ENCODE results near the gene OR2AE1. TPM values are rescaled to one million over a fixed set of nuclear protein-coding genes. Genes with fewer than 3 reads are reported as not detected.
A peak's percentile ranks its signal among the peaks of the same experiment; 100 is the strongest.

OR2AE1 gene
- total and polyA plus RNA-seq, 2 of the 4 experiments (the other 2 are of a cell fraction), result 0.17 to 0.18 TPM

DNA sequence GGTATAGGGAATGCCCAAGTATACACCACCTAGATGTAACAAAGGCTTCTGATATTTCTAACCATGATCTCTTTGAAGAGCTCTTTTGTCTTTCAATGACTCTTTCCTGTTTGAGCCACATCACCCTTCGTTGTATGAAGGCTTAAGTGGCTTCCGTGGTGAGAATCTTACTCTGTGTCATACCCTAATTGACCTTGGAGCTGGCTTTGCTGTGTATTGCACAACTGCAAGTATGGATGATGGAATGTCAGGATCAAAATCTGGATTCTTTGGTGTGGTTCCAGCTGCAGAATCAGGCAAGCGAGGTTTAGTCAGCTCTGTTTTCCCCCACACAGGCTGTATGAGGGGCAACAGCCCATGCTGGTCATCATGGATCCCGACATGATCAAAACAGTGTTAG is 33.0 kb downstream of the OR2AE1 start:
- Histone ChIP-seq H4K20me1 (ENCODE audit: insufficient read depth, low read length) (no peaks in the 10 kb centered on the region), H2AK5ac (ENCODE audit: low read depth, low read length) (no peak overlapping the region), H2BK20ac (ENCODE audit: low read depth, low read length) (no peak overlapping the region), H3K4me1 (ENCODE audit: control insufficient read depth, insufficient read depth, low read length) (no peaks in the 10 kb centered on the region), H4K91ac (ENCODE audit: insufficient read depth, low read depth, low read length) (no peak overlapping the region), H2AFZ (replicated peaks; ENCODE audit: low read length, poor library complexity) (no peak overlapping the region), H2AK9ac (replicated peaks; ENCODE audit: low read depth, low read length, poor library complexity) (no peak overlapping the region), H3K18ac (ENCODE audit: low read depth, low read length) (no peak overlapping the region), H3K4me2 (ENCODE audit: low read depth, low read length) (no peak overlapping the region), H3K56ac (ENCODE audit: extremely low read depth, insufficient read depth, low read length) (no peak overlapping the region), H4K8ac (ENCODE audit: low read depth in 2 of 2, low read length in 2 of 2) (no peak overlapping the region), H3K9ac (ENCODE audit: low read depth, low read length) (no peak overlapping the region), H3K4me3 (ENCODE audit: insufficient read depth, low read depth, low read length) (no peak overlapping the region), H2BK15ac (ENCODE audit: low read depth, low read length) (no peak overlapping the region), H3K4ac (ENCODE audit: low read depth, low read length) (no peak overlapping the region), H3K79me1 (ENCODE audit: low read depth in 1 of 2, low read length in 2 of 2) (no peaks in the 10 kb centered on the region), H3K27me3 (ENCODE audit: control insufficient read depth, insufficient read depth, low read length) (peaks cover 13% of the 10 kb centered on the region), H4K5ac (ENCODE audit: low read depth, low read length) (no peak overlapping the region), H3K9me3 (ENCODE audit: control insufficient read depth, insufficient read depth, low read length) (no peaks in the 10 kb centered on the region), H3K36me3 (ENCODE audit: control insufficient read depth, insufficient read depth, low read length) (no peaks in the 10 kb centered on the region), H3K27ac (ENCODE audit: insufficient read depth, low read length) (no peak overlapping the region), H3K23ac (ENCODE audit: low read depth, low read length) (no peak overlapping the region), H2BK120ac (ENCODE audit: low read depth, low read length) (no peak overlapping the region), H3K9me1 (ENCODE audit: insufficient read depth, low read length) (no peaks in the 10 kb centered on the region), H3K14ac (replicated peaks; ENCODE audit: low read depth, low read length) (no peak overlapping the region), H2BK5ac (ENCODE audit: low read depth, low read length, poor library complexity, severe bottlenecking) (no peak overlapping the region)
- BruUV-seq (replicated peaks), result no TSS peak
- intact Hi-C loops (cut with micrococcal nuclease), result no loop called here
- in situ Hi-C loops (cut with MboI; ENCODE audit: low sequenced_read_pairs), result no loop called here
- ChIA-PET CTCF (no interaction called here), POLR2A (ENCODE audit: unreplicated experiment) (no interaction called here)
- ATAC-seq (ENCODE audit: low read depth), result no peak
- no peak for DNase-seq
- dilution Hi-C loops (cut with HindIII; ENCODE audit: low sequenced_read_pairs, unreplicated experiment), result no loop called here
- TF ChIP-seq, protein P1, sequence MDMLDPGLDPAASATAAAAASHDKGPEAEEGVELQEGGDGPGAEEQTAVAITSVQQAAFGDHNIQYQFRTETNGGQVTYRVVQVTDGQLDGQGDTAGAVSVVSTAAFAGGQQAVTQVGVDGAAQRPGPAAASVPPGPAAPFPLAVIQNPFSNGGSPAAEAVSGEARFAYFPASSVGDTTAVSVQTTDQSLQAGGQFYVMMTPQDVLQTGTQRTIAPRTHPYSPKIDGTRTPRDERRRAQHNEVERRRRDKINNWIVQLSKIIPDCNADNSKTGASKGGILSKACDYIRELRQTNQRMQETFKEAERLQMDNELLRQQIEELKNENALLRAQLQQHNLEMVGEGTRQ (IDR thresholded peaks at IDR 0.05; ENCODE audit: low read depth, low read length), result no peak
- TF ChIP-seq FOS (IDR thresholded peaks at IDR 0.05; ENCODE audit: low read depth, low read length) (no peak), CEBPB (IDR thresholded peaks at IDR 0.05; ENCODE audit: low read depth, low read length) (peak; percentile 54), MAFK (IDR thresholded peaks at IDR 0.05; ENCODE audit: low read depth, low read length) (no peak)
- WGBS, 2 experiments (ENCODE audit: extremely low coverage in 2 of 2, insufficient read length in 1 of 2), result no CpG with 5 or more reads among the region's 4 CpGs
